IMR-90 (cell line): Measurements from ENCODE around the gene XPNPEP2. TPM values are rescaled to one million over a fixed set of nuclear protein-coding genes. Genes with fewer than 3 reads are reported as not detected.

Experiments used
- ATAC-seq: fragments of 200-7000 bp; cut with Tn5 transposase; 2 replicates; pipeline ENCODE4 v1.9.1; 2020; ENCODE audit warnings: low read depth, mild to moderate bottlenecking, moderate library complexity
- BruUV-seq: library from RNA; stranded (reverse); fragments of 400-500 nt; replicated peaks from 2 replicates; lab custom pipeline; 2021; lab: Mats Ljungman, UMichigan
- CTCF ChIA-PET: fragments of 300-600 bp; formaldehyde crosslinking; extraction: SDS; loops from one replicate; lab custom pipeline; 2021; ENCODE audit warnings: antibody characterized with exemption; lab: Yijun Ruan, JAX
- POLR2A ChIA-PET: fragments of 300-600 bp; sonication (Branson Sonifier 250); formaldehyde crosslinking; loops from one replicate; lab custom pipeline; 2022; ENCODE audit warnings: antibody characterized with exemption; ENCODE audit not compliant: unreplicated experiment; lab: Charles Lee
- DNase-seq: peaks from one replicate; pipeline ENCODE4 v3.0.0; 2013
- H2AFZ ChIP-seq: replicated peaks from 2 replicates; pipeline ENCODE3; 2013; ENCODE audit warnings: low read length, mild to moderate bottlenecking; ENCODE audit not compliant: poor library complexity
- H2AK5ac ChIP-seq: 2 replicates; pipeline ENCODE4 v1.6.1; 2013; ENCODE audit warnings: low read depth, low read length, inconsistent platforms
- H2AK9ac ChIP-seq: replicated peaks from 2 replicates; pipeline ENCODE3; 2013; ENCODE audit warnings: mild to moderate bottlenecking, low read depth, low read length, moderate library complexity; ENCODE audit not compliant: poor library complexity
- H2BK120ac ChIP-seq: 2 replicates; pipeline ENCODE4 v1.6.1; 2013; ENCODE audit warnings: low read depth, low read length, inconsistent platforms
- H2BK15ac ChIP-seq: 3 replicates; pipeline ENCODE4 v1.6.1; 2013; ENCODE audit warnings: low read depth, low read length, inconsistent platforms
- H2BK20ac ChIP-seq: 2 replicates; pipeline ENCODE4 v1.6.1; 2013; ENCODE audit warnings: low read depth, mild to moderate bottlenecking, inconsistent platforms, low read length, moderate library complexity
- H2BK5ac ChIP-seq: 2 replicates; pipeline ENCODE4 v1.6.1; 2013; ENCODE audit warnings: mild to moderate bottlenecking, low read depth, low read length, inconsistent platforms; ENCODE audit not compliant: poor library complexity, severe bottlenecking
- H3K14ac ChIP-seq: replicated peaks from 2 replicates; pipeline ENCODE4 v1.6.1; 2013; ENCODE audit warnings: low read depth, low read length, inconsistent platforms
- H3K18ac ChIP-seq: 2 replicates; pipeline ENCODE4 v1.6.1; 2013; ENCODE audit warnings: low read depth, low read length, control low read depth
- H3K23ac ChIP-seq: 2 replicates; pipeline ENCODE4 v1.6.1; 2013; ENCODE audit warnings: low read depth, low read length, inconsistent platforms
- H3K27ac ChIP-seq: 2 replicates; pipeline ENCODE4 v1.5.1; 2013; ENCODE audit warnings: mild to moderate bottlenecking, control low read depth, low read length; ENCODE audit not compliant: insufficient read depth
- H3K27me3 ChIP-seq: 2 replicates; pipeline ENCODE4 v1.6.1; 2013; ENCODE audit warnings: low read length; ENCODE audit not compliant: control insufficient read depth, insufficient read depth
- H3K36me3 ChIP-seq: 2 replicates; pipeline ENCODE4 v1.6.1; 2013; ENCODE audit warnings: low read length, mixed read lengths; ENCODE audit not compliant: control insufficient read depth, insufficient read depth
- H3K4ac ChIP-seq: 2 replicates; pipeline ENCODE4 v1.6.1; 2013; ENCODE audit warnings: low read depth, low read length, inconsistent platforms
- H3K4me1 ChIP-seq: 2 replicates; pipeline ENCODE4 v1.6.1; 2013; ENCODE audit warnings: low read length, mixed read lengths; ENCODE audit not compliant: control insufficient read depth, insufficient read depth
- H3K4me2 ChIP-seq: 2 replicates; pipeline ENCODE4 v1.6.1; 2013; ENCODE audit warnings: low read depth, mild to moderate bottlenecking, control low read depth, low read length, moderate library complexity
- H3K4me3 ChIP-seq: 2 replicates; pipeline ENCODE4 v1.5.1; 2013; ENCODE audit warnings: low read depth, mild to moderate bottlenecking, control low read depth, low read length, moderate library complexity; ENCODE audit not compliant: insufficient read depth
- H3K56ac ChIP-seq: 2 replicates; pipeline ENCODE4 v1.6.1; 2013; ENCODE audit warnings: low read length, inconsistent platforms; ENCODE audit not compliant: insufficient read depth; ENCODE audit errors: extremely low read depth
- H3K79me1 ChIP-seq, 2 experiments: 2 replicates each; pipeline ENCODE4 v1.6.1; 2013; ENCODE audit warnings: low read length in 2 of 2, inconsistent platforms in 1 of 2, low read depth in 1 of 2
- H3K9ac ChIP-seq: 2 replicates; pipeline ENCODE4 v1.6.1; 2013; ENCODE audit warnings: low read depth, low read length, control low read depth
- H3K9me1 ChIP-seq: 2 replicates; pipeline ENCODE4 v1.6.1; 2013; ENCODE audit warnings: low read length, inconsistent platforms; ENCODE audit not compliant: insufficient read depth
- H3K9me3 ChIP-seq: 2 replicates; pipeline ENCODE4 v1.6.1; 2013; ENCODE audit warnings: low read length; ENCODE audit not compliant: control insufficient read depth, insufficient read depth
- H4K20me1 ChIP-seq: 2 replicates; pipeline ENCODE4 v1.6.1; 2013; ENCODE audit warnings: low read length, inconsistent platforms; ENCODE audit not compliant: insufficient read depth
- H4K5ac ChIP-seq: 2 replicates; pipeline ENCODE4 v1.6.1; 2013; ENCODE audit warnings: mild to moderate bottlenecking, low read depth, low read length, control low read depth
- H4K8ac ChIP-seq, 2 experiments: 2 replicates each; pipeline ENCODE4 v1.6.1; 2013; ENCODE audit warnings: low read depth in 2 of 2, low read length in 2 of 2, control low read depth in 1 of 2, inconsistent platforms in 1 of 2
- H4K91ac ChIP-seq: 2 replicates; pipeline ENCODE4 v1.6.1; 2013; ENCODE audit warnings: low read depth, low read length, inconsistent platforms; ENCODE audit not compliant: insufficient read depth
- BHLHE40 ChIP-seq: fragments of 150-350 bp; IDR thresholded peaks from 2 replicates; pipeline ENCODE4 v1.6.1; 2016; ENCODE audit warnings: mild to moderate bottlenecking, low read depth, low read length
- CEBPB ChIP-seq: IDR thresholded peaks from 2 replicates; pipeline ENCODE4 v1.6.1; 2012; ENCODE audit warnings: low read depth, low read length, improper control_type of control experiment
- CHD1 ChIP-seq: IDR thresholded peaks from 2 replicates; pipeline ENCODE4 v1.6.1; 2012; ENCODE audit warnings: low read depth, low read length, improper control_type of control experiment
- FOS ChIP-seq: fragments of 150-350 bp; IDR thresholded peaks from 2 replicates; pipeline ENCODE4 v1.6.1; 2016; ENCODE audit warnings: low read depth, low read length
- MAFK ChIP-seq: IDR thresholded peaks from 2 replicates; pipeline ENCODE4 v1.6.1; 2012; ENCODE audit warnings: low read depth, low read length, improper control_type of control experiment
- MAZ ChIP-seq: IDR thresholded peaks from 2 replicates; pipeline ENCODE4 v1.6.1; 2012; ENCODE audit warnings: low read depth, mild to moderate bottlenecking, low read length, improper control_type of control experiment, moderate library complexity, borderline replicate concordance
- MXI1 ChIP-seq: IDR thresholded peaks from 2 replicates; pipeline ENCODE4 v1.6.1; 2012; ENCODE audit warnings: low read depth, mild to moderate bottlenecking, low read length, moderate library complexity, borderline replicate concordance
- NFE2L2 ChIP-seq: fragments of 150-350 bp; IDR thresholded peaks from 2 replicates; pipeline ENCODE4 v1.6.1; 2016; ENCODE audit warnings: low read depth, mild to moderate bottlenecking, low read length
- POLR2A ChIP-seq: IDR thresholded peaks from 2 replicates; pipeline ENCODE4 v1.6.1; 2012; ENCODE audit warnings: mild to moderate bottlenecking, low read depth, low read length
- RAD21 ChIP-seq: IDR thresholded peaks from 2 replicates; pipeline ENCODE4 v1.6.1; 2012; ENCODE audit warnings: low read length, improper control_type of control experiment
- RCOR1 ChIP-seq: IDR thresholded peaks from 2 replicates; pipeline ENCODE4 v1.6.1; 2012; ENCODE audit warnings: mild to moderate bottlenecking, low read length, improper control_type of control experiment; ENCODE audit not compliant: insufficient replicate concordance
- RFX5 ChIP-seq: IDR thresholded peaks from 2 replicates; pipeline ENCODE4 v1.8.0; 2012; ENCODE audit warnings: low read depth, mild to moderate bottlenecking, low read length, moderate library complexity
- SMC3 ChIP-seq: fragments of 150-350 bp; IDR thresholded peaks from 2 replicates; pipeline ENCODE4 v1.6.1; 2016; ENCODE audit warnings: low read depth, mild to moderate bottlenecking, antibody characterized with exemption, low read length, moderate library complexity
- WGBS, 2 experiments: methylation state at CpG; one replicate each; pipeline versions ENCODE4 v1.1.5 to v1.1.7; 2013; ENCODE audit warnings: missing lambda C conversion rate in 2 of 2; ENCODE audit not compliant: insufficient read length in 1 of 2; ENCODE audit errors: extremely low coverage in 2 of 2; 5-methylcytosine and 5-hydroxymethylcytosine counted together
- dilution Hi-C: fragments of 300-500 bp; cut with HindIII; formaldehyde crosslinking; loops from one replicate; pipeline ENCODE4 v1.14.3; 2018; ENCODE audit warnings: low sequenced_read_pairs; ENCODE audit not compliant: unreplicated experiment
- in situ Hi-C: fragments of 300-500 bp; cut with MboI; formaldehyde crosslinking; loops from 3 replicates; pipeline ENCODE4 v1.14.3; 2019; ENCODE audit warnings: low sequenced_read_pairs, inconsistent platforms, mixed read lengths
- intact Hi-C: fragments of 100-400 bp; cut with micrococcal nuclease; formaldehyde crosslinking; loops from 2 replicates; pipeline ENCODE4 v1.10.0; 2022
- polyA plus RNA-seq, 3 experiments: library from polyadenylated mRNA; depleted of rRNA; stranded (reverse); fragments of >200 nt; gene quantifications; 2 replicates each; pipeline ENCODE4 v1.2.3, GENCODE V29; 2012; ENCODE audit warnings: low replicate concordance in 1 of 3
- total RNA-seq: library from RNA; depleted of rRNA; stranded (reverse); fragments of >200 nt; gene quantifications from 2 replicates; pipeline ENCODE4 v1.2.3, GENCODE V29; 2012
- TF ChIP-seq, protein P1 (sequence below): fragments of 150-350 bp; IDR thresholded peaks from 2 replicates; pipeline ENCODE4 v1.6.1; 2016; ENCODE audit warnings: low read depth, mild to moderate bottlenecking, low read length, moderate library complexity, borderline replicate concordance
- TF ChIP-seq, protein P2 (sequence below): fragments of 150-350 bp; IDR thresholded peaks from 2 replicates; pipeline ENCODE4 v1.6.1; 2017; ENCODE audit warnings: mild to moderate bottlenecking, antibody characterized with exemption, low read length, low read depth
- TF ChIP-seq, protein P3 (sequence below): conservative IDR thresholded peaks from 2 replicates; pipeline ENCODE4 v1.5.1; 2012; ENCODE audit warnings: mild to moderate bottlenecking, low read depth, low read length, improper control_type of control experiment

Gene XPNPEP2
- total and polyA plus RNA-seq, 2 of the 4 experiments (the other 2 are of a cell fraction): under 0.01 to 0.07 TPM

DNA sequence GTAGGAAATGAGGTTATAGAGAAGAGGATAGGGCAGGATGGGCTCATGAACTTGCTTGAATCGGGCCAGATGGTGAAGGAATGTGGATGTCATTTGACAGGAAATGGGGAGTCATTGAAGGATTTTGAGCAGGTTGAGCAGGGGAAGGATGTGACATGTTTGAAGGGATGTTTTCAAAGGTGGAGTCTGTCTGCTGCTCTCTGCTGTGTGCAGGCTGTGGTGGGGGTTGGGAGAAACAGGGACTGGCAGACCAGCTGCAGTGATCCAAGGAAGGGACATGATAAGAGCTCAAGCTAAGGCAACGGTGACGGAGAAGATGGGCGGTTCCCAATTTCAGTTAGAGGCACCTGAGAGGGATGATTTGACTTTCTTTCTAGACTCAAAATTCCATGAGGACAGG, 14.0 kb upstream of the XPNPEP2 start:
- no peaks in the 10 kb centered on the region for H3K9me1 ChIP-seq
- H4K20me1 ChIP-seq: no peaks in the 10 kb centered on the region
- no peak overlapping the region for H3K27ac ChIP-seq
- no peak overlapping the region for H4K91ac ChIP-seq
- H3K23ac ChIP-seq: no peak overlapping the region
- no peak overlapping the region for H4K5ac ChIP-seq
- no peaks in the 10 kb centered on the region for H3K4me1 ChIP-seq
- POLR2A ChIA-PET: no interaction called here
- no peak overlapping the region for H2AK9ac ChIP-seq
- intact Hi-C loops (no loop called here), in situ Hi-C loops (loop anchor here (5.0 kb wide), 2 partner anchors 87 to 112 kb away; no protein-coding TSS in a partner anchor), dilution Hi-C loops (no loop called here)
- no peak overlapping the region for H3K4ac ChIP-seq
- 66% methylated on average over 3 of the region's 4 CpGs; no CpG with 5 or more reads in 1 of the 2 experiments for WGBS, 2 experiments
- H3K14ac ChIP-seq: no peak overlapping the region
- no peaks in the 10 kb centered on the region for H3K79me1 ChIP-seq
- H2BK15ac ChIP-seq: no peak overlapping the region
- H2BK20ac ChIP-seq: no peak overlapping the region
- TF ChIP-seq NFE2L2: no peak
- TF ChIP-seq MXI1: no peak
- TF ChIP-seq FOS: no peak
- TF ChIP-seq, protein P1, sequence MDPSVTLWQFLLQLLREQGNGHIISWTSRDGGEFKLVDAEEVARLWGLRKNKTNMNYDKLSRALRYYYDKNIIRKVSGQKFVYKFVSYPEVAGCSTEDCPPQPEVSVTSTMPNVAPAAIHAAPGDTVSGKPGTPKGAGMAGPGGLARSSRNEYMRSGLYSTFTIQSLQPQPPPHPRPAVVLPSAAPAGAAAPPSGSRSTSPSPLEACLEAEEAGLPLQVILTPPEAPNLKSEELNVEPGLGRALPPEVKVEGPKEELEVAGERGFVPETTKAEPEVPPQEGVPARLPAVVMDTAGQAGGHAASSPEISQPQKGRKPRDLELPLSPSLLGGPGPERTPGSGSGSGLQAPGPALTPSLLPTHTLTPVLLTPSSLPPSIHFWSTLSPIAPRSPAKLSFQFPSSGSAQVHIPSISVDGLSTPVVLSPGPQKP: no peak
- TF ChIP-seq CEBPB: no peak
- no peak for TF ChIP-seq BHLHE40
- TF ChIP-seq CHD1: no peak
- no peak for TF ChIP-seq RAD21
- no peak for TF ChIP-seq POLR2A
- TF ChIP-seq, protein P2, sequence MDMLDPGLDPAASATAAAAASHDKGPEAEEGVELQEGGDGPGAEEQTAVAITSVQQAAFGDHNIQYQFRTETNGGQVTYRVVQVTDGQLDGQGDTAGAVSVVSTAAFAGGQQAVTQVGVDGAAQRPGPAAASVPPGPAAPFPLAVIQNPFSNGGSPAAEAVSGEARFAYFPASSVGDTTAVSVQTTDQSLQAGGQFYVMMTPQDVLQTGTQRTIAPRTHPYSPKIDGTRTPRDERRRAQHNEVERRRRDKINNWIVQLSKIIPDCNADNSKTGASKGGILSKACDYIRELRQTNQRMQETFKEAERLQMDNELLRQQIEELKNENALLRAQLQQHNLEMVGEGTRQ: no peak
- TF ChIP-seq MAZ: no peak
- TF ChIP-seq, protein P3, sequence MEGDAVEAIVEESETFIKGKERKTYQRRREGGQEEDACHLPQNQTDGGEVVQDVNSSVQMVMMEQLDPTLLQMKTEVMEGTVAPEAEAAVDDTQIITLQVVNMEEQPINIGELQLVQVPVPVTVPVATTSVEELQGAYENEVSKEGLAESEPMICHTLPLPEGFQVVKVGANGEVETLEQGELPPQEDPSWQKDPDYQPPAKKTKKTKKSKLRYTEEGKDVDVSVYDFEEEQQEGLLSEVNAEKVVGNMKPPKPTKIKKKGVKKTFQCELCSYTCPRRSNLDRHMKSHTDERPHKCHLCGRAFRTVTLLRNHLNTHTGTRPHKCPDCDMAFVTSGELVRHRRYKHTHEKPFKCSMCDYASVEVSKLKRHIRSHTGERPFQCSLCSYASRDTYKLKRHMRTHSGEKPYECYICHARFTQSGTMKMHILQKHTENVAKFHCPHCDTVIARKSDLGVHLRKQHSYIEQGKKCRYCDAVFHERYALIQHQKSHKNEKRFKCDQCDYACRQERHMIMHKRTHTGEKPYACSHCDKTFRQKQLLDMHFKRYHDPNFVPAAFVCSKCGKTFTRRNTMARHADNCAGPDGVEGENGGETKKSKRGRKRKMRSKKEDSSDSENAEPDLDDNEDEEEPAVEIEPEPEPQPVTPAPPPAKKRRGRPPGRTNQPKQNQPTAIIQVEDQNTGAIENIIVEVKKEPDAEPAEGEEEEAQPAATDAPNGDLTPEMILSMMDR: no peak
- TF ChIP-seq MAFK: no peak
- no peak for TF ChIP-seq SMC3
- no peak for TF ChIP-seq RCOR1
- TF ChIP-seq RFX5: no peak
- no peak overlapping the region for H4K8ac ChIP-seq
- ATAC-seq (no peak), DNase-seq (no peak)
- H3K9me3 ChIP-seq: no peaks in the 10 kb centered on the region
- no peak overlapping the region for H2AK5ac ChIP-seq
- H2AFZ ChIP-seq: no peak overlapping the region
- H3K27me3 ChIP-seq: peaks cover 15% of the 10 kb centered on the region
- no peak overlapping the region for H3K18ac ChIP-seq
- no peaks in the 10 kb centered on the region for H3K36me3 ChIP-seq
- H2BK5ac ChIP-seq: no peak overlapping the region
- H3K9ac ChIP-seq: no peak overlapping the region
- CTCF ChIA-PET: interaction anchor here (0.5 to 1.3 kb wide), 2 partner anchors 41 to 115 kb away, joined by 3 to 4 read pairs; no protein-coding TSS in a partner anchor
- no peak overlapping the region for H3K4me3 ChIP-seq
- no peak overlapping the region for H2BK120ac ChIP-seq
- no TSS peak for BruUV-seq
- H3K4me2 ChIP-seq: no peak overlapping the region
- H3K56ac ChIP-seq: no peak overlapping the region
